K562 (cell line): ENCODE data around the gene HTR4. TPM values are rescaled to one million over a fixed set of nuclear protein-coding genes. Genes with fewer than 3 reads are reported as not detected.

Experiments
- BCOR ChIP-seq: fragments of 450-650 bp; IDR thresholded peaks from 2 replicates; pipeline ENCODE4 v1.6.1; 2016
- BMI1 ChIP-seq: fragments of 150-350 bp; IDR thresholded peaks from 2 replicates; pipeline ENCODE4 v1.6.1; 2014; ENCODE audit warnings: low read length
- CREM ChIP-seq: IDR thresholded peaks from 2 replicates; pipeline ENCODE4 v1.6.1; 2014; ENCODE audit warnings: antibody characterized with exemption, low read depth
- DACH1 ChIP-seq: fragments of 450-650 bp; IDR thresholded peaks from 2 replicates; pipeline ENCODE4 v1.6.1; 2018; ENCODE audit not compliant: partially characterized antibody
- EP400 ChIP-seq: fragments of 450-650 bp; IDR thresholded peaks from 2 replicates; pipeline ENCODE4 v1.6.1; 2017; ENCODE audit warnings: antibody characterized with exemption, mild to moderate bottlenecking, moderate library complexity
- ETS2 ChIP-seq: IDR thresholded peaks from 2 replicates; pipeline ENCODE4 v1.6.1; 2016; ENCODE audit warnings: borderline replicate concordance, missing genetic modification characterization, mild to moderate bottlenecking, moderate library complexity, missing compliant biosample characterization; ENCODE audit not compliant: poor library complexity, severe bottlenecking
- FOXJ2 ChIP-seq: fragments of 200-800 bp; sonication (Bioruptor generic); IDR thresholded peaks from 2 replicates; pipeline ENCODE4 v1.6.1; 2016; ENCODE audit warnings: missing genetic modification characterization, missing compliant biosample characterization
- HNRNPLL ChIP-seq: fragments of 200-400 bp; formaldehyde crosslinking; IDR thresholded peaks from 2 replicates; pipeline ENCODE4 v1.6.1; 2017; ENCODE audit warnings: low read length, low read depth, mild to moderate bottlenecking; ENCODE audit not compliant: poor library complexity, severe bottlenecking
- JUN ChIP-seq, 2 experiments: sonication (generic) in 1 of 2; formaldehyde crosslinking in 1 of 2; IDR thresholded peaks; 2 replicates each; pipeline versions ENCODE4 v1.6.1 to v1.8.0; 2012 to 2022; ENCODE audit warnings: borderline replicate concordance in 2 of 2, mild to moderate bottlenecking in 2 of 2, improper control_type of control experiment in 1 of 2, low read depth in 1 of 2, low read length in 1 of 2, missing genetic modification reagents in 1 of 2
- KHSRP ChIP-seq: fragments of 450-650 bp; IDR thresholded peaks from 2 replicates; pipeline ENCODE4 v1.6.1; 2017
- KLF16 ChIP-seq: IDR thresholded peaks from 2 replicates; pipeline ENCODE4 v1.6.1; 2016; ENCODE audit warnings: antibody characterized with exemption
- LEF1 ChIP-seq: fragments of 450-650 bp; IDR thresholded peaks from 2 replicates; pipeline ENCODE4 v1.6.1; 2016; ENCODE audit warnings: mild to moderate bottlenecking
- MCM5 ChIP-seq: fragments of 450-650 bp; IDR thresholded peaks from 2 replicates; pipeline ENCODE4 v1.6.1; 2016; ENCODE audit warnings: low read depth
- NCOR1 ChIP-seq: fragments of 450-650 bp; IDR thresholded peaks from 2 replicates; pipeline ENCODE4 v1.6.1; 2016; ENCODE audit warnings: mild to moderate bottlenecking, moderate library complexity
- NONO ChIP-seq, 2 experiments: fragments of 200-400 bp in 1 of 2; fragments of 450-650 bp in 1 of 2; formaldehyde crosslinking in 1 of 2; IDR thresholded peaks; 2 replicates each; pipeline ENCODE4 v1.6.1; 2017; ENCODE audit warnings: low read depth in 2 of 2, mild to moderate bottlenecking in 2 of 2, moderate library complexity in 2 of 2, low read length in 1 of 2
- NR2C2 ChIP-seq, 2 experiments: fragments of 200-800 bp in 1 of 2; sonication (Bioruptor generic) in 1 of 2; sonication (generic) in 1 of 2; formaldehyde crosslinking in 1 of 2; IDR thresholded peaks; 2 replicates each; pipeline versions ENCODE4 v1.6.1 to v1.8.0; 2016 to 2022; ENCODE audit warnings: mild to moderate bottlenecking in 1 of 2, missing compliant biosample characterization in 1 of 2, missing genetic modification characterization in 1 of 2, missing genetic modification reagents in 1 of 2
- SMAD4 ChIP-seq: fragments of 250-450 bp; sonication (Bioruptor Pico); conservative IDR thresholded peaks from 2 replicates; pipeline ENCODE4 v1.8.0; 2021; ENCODE audit warnings: inconsistent platforms, mild to moderate bottlenecking, moderate library complexity
- SMARCA4 ChIP-seq: fragments of 450-650 bp; IDR thresholded peaks from 2 replicates; pipeline ENCODE4 v1.6.1; 2016
- STAT5A ChIP-seq: IDR thresholded peaks from 2 replicates; pipeline ENCODE4 v1.6.1; 2012; ENCODE audit warnings: low read length, inconsistent platforms, borderline replicate concordance
- TRIM24 ChIP-seq, 2 experiments: fragments of 450-650 bp; IDR thresholded peaks; 2 replicates each; pipeline ENCODE4 v1.6.1; 2016
- ZNF274 ChIP-seq: IDR thresholded peaks from 2 replicates; pipeline ENCODE4 v1.6.1; 2011; ENCODE audit warnings: low read depth, mild to moderate bottlenecking, low read length, moderate library complexity, borderline replicate concordance
- ZNF586 ChIP-seq: fragments of 450-650 bp; formaldehyde crosslinking; conservative IDR thresholded peaks from 2 replicates; pipeline ENCODE4 v1.4.0; 2020; ENCODE audit warnings: mild to moderate bottlenecking, moderate library complexity
- polyA plus RNA-seq, 8 experiments: library from polyadenylated mRNA; depleted of rRNA in 4 of 8; stranded (reverse) in 5 of 8; unstranded in 3 of 8; fragments of >200 nt; fragmentation: Nextera tagmentation in 2 of 8; fragmentation: Illumina TruSeq in 1 of 8; extraction: Ambion mirVana in 2 of 8; extraction: Trizol in 1 of 8; gene quantifications; 2 replicates each; pipeline versions ENCODE4 v1.2.1 to v1.2.3, GENCODE V29; 2011 to 2014; ENCODE audit warnings: inconsistent platforms in 1 of 8, missing spikeins in 1 of 8
- total RNA-seq, 7 experiments: library from RNA; depleted of rRNA in 6 of 7; stranded (reverse); fragments of >200 nt in 6 of 7; fragmentation: Illumina TruSeq in 2 of 7; extraction: Trizol in 2 of 7; gene quantifications; 2 replicates each; pipeline versions ENCODE4 v1.2.1 to v1.2.3, GENCODE V29; 2011 to 2021; ENCODE audit warnings: low replicate concordance in 1 of 7
- TF ChIP-seq, protein P1 (sequence below): fragments of 450-650 bp; formaldehyde crosslinking; IDR thresholded peaks from 2 replicates; pipeline ENCODE4 v1.4.0; 2020; ENCODE audit warnings: mild to moderate bottlenecking, mixed read lengths
- TF ChIP-seq, protein P2 (sequence below): fragments of 450-650 bp; formaldehyde crosslinking; IDR thresholded peaks from 2 replicates; pipeline ENCODE4 v1.4.0; 2020; ENCODE audit warnings: mild to moderate bottlenecking, moderate library complexity
- TF ChIP-seq, protein P3 (sequence below), 2 experiments: fragments of 150-350 bp in 1 of 2; IDR thresholded peaks; 2 replicates each; pipeline ENCODE4 v1.6.1; 2012 to 2016; ENCODE audit warnings: low read depth in 2 of 2, low read length in 2 of 2, mild to moderate bottlenecking in 1 of 2, moderate library complexity in 1 of 2

Gene HTR4
- total and polyA plus RNA-seq, 9 of the 15 experiments (the other 6 are each of a cell fraction or from before 2014, with no cell fraction given), result 0.13 TPM; not detected in 8

DNA sequence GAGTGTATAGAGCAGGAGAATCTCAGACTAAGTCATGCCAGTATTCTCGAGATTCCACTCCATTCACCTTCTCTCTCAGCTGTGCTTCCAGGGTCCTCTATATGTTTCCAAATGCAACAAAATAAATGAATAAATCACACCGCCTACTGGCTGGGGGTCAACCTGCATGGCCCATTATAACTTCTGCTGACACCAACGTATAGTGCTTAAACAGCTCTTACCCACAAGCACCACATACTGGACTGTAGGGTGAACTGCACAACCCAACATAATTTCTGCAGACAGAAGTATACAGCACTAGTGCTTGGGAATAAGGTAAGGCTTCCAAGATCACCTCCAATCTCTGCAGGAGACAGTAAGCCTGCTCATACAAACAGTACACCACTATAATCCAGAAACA is 33.1 kb upstream of the HTR4 start (continued):
- TF ChIP-seq, protein P1, sequence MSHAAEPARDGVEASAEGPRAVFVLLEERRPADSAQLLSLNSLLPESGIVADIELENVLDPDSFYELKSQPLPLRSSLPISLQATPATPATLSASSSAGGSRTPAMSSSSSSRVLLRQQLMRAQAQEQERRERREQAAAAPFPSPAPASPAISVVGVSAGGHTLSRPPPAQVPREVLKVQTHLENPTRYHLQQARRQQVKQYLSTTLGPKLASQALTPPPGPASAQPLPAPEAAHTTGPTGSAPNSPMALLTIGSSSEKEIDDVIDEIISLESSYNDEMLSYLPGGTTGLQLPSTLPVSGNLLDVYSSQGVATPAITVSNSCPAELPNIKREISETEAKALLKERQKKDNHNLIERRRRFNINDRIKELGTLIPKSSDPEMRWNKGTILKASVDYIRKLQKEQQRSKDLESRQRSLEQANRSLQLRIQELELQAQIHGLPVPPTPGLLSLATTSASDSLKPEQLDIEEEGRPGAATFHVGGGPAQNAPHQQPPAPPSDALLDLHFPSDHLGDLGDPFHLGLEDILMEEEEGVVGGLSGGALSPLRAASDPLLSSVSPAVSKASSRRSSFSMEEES, result no peak
- TF ChIP-seq BMI1 (no peak), STAT5A (no peak; the same call in 1 of the 2 replicates), MCM5 (no peak), NCOR1 (0 out of 2 replicates have a peak, but pooled peaks have one; percentile 21), TRIM24 (IDR thresholded peaks at IDR 0.05) (no peak), HNRNPLL (no peak), DACH1 (no peak), SMAD4 (CRISPR knock-in tag) (no peak), EP400 (no peak), KLF16 (peak; percentile 69), ZNF586 (CRISPR knock-in tag) (no peak), ETS2 (tag) (no peak), LEF1 (no peak), KHSRP (no peak), JUN (IDR thresholded peaks at IDR 0.05; ENCODE audit: borderline replicate concordance, low read depth, low read length) (peak; percentile 30; the same call in 1 of the 2 replicates), JUN (CRISPR knock-in tag; IDR thresholded peaks at IDR 0.05; ENCODE audit: borderline replicate concordance) (no peak), BCOR (no peak), CREM (0 out of 2 replicates have a peak, but pooled peaks have one; percentile 39), SMARCA4 (no peak), NONO (IDR thresholded peaks at IDR 0.05; ENCODE audit: low read depth in 2 of 2, low read length in 1 of 2) (no peak), FOXJ2 (tag) (no peak), ZNF274 (no peak), NR2C2 (CRISPR knock-in tag; IDR thresholded peaks at IDR 0.05) (no peak), NR2C2 (tag; IDR thresholded peaks at IDR 0.05) (no peak)
- TF ChIP-seq, protein P2, sequence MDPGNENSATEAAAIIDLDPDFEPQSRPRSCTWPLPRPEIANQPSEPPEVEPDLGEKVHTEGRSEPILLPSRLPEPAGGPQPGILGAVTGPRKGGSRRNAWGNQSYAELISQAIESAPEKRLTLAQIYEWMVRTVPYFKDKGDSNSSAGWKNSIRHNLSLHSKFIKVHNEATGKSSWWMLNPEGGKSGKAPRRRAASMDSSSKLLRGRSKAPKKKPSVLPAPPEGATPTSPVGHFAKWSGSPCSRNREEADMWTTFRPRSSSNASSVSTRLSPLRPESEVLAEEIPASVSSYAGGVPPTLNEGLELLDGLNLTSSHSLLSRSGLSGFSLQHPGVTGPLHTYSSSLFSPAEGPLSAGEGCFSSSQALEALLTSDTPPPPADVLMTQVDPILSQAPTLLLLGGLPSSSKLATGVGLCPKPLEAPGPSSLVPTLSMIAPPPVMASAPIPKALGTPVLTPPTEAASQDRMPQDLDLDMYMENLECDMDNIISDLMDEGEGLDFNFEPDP, result no peak
- TF ChIP-seq, protein P3, sequence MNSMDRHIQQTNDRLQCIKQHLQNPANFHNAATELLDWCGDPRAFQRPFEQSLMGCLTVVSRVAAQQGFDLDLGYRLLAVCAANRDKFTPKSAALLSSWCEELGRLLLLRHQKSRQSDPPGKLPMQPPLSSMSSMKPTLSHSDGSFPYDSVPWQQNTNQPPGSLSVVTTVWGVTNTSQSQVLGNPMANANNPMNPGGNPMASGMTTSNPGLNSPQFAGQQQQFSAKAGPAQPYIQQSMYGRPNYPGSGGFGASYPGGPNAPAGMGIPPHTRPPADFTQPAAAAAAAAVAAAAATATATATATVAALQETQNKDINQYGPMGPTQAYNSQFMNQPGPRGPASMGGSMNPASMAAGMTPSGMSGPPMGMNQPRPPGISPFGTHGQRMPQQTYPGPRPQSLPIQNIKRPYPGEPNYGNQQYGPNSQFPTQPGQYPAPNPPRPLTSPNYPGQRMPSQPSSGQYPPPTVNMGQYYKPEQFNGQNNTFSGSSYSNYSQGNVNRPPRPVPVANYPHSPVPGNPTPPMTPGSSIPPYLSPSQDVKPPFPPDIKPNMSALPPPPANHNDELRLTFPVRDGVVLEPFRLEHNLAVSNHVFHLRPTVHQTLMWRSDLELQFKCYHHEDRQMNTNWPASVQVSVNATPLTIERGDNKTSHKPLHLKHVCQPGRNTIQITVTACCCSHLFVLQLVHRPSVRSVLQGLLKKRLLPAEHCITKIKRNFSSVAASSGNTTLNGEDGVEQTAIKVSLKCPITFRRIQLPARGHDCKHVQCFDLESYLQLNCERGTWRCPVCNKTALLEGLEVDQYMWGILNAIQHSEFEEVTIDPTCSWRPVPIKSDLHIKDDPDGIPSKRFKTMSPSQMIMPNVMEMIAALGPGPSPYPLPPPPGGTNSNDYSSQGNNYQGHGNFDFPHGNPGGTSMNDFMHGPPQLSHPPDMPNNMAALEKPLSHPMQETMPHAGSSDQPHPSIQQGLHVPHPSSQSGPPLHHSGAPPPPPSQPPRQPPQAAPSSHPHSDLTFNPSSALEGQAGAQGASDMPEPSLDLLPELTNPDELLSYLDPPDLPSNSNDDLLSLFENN (IDR thresholded peaks at IDR 0.05; ENCODE audit: low read depth in 2 of 2, low read length in 2 of 2), result no peak
